Stimulated activated effector memory CD8-positive, alpha-beta T cell treated with anti-CD3 and anti-CD28 coated beads, Interleukin-12 subunit alpha, Interleukin-12 subunit beta, amount 100 ng/mL, for 72 hours (primary cell): Measurements from ENCODE around the gene ILRUN.
"Not testable (repeated sequence)": the region's sequence is repeated elsewhere in the genome, so short reads cannot be mapped to it uniquely, and the experiment has no call there.

Experiments
- ATAC-seq: fragments of 150-1000 bp; cut with Tn5 transposase; 2 replicates; pipeline ENCODE4 v1.10.0; 2021
- DNase-seq, 2 donors: peaks; one replicate each; pipeline ENCODE4 v3.0.0; 2021 to 2022; ENCODE audit warnings: low spot score in 2 of 2
- H3K27ac Mint-ChIP-seq: one replicate; pipeline ENCODE4 v1.8.0; 2022; ENCODE audit warnings: mild to moderate bottlenecking, mixed read lengths
- H3K36me3 Mint-ChIP-seq: one replicate; pipeline ENCODE4 v1.8.0; 2022; ENCODE audit warnings: mild to moderate bottlenecking, mixed read lengths
- H3K4me1 Mint-ChIP-seq: one replicate; pipeline ENCODE4 v1.8.0; 2022; ENCODE audit warnings: mixed read lengths
- H3K4me3 Mint-ChIP-seq: one replicate; pipeline ENCODE4 v1.8.0; 2022; ENCODE audit warnings: mild to moderate bottlenecking, mixed read lengths
- H3K9me3 Mint-ChIP-seq: one replicate; pipeline ENCODE4 v1.8.0; 2022; ENCODE audit warnings: mixed read lengths

Gene ILRUN

GRCh38 chr6:34717466-34717865 lies 20.9 kb upstream of the ILRUN start:
- Mint-ChIP-seq H3K4me3 (no peak overlapping the region), H3K9me3 (no peaks in the 10 kb centered on the region), H3K4me1 (no peaks in the 10 kb centered on the region), H3K36me3 (no peaks in the 10 kb centered on the region), H3K27ac (no peak overlapping the region)
- ATAC-seq (no peak), DNase-seq (no peak)

- Mint-ChIP-seq H3K4me3 (no peak overlapping the region), H3K9me3 (no peaks in the 10 kb centered on the region), H3K4me1 (no peaks in the 10 kb centered on the region), H3K27ac (no peak overlapping the region), H3K36me3 (no peaks in the 10 kb centered on the region)
- DNase-seq: no peak
- no peak for ATAC-seq
Measured at GRCh38 chr6:34714663-34715062, 18.1 kb upstream of the ILRUN start.

GRCh38 chr6:34712881-34713280 lies 16.3 kb upstream of the ILRUN start:
- H3K9me3 Mint-ChIP-seq, H3K36me3 Mint-ChIP-seq, H3K4me1 Mint-ChIP-seq, DNase-seq, H3K27ac Mint-ChIP-seq, H3K4me3 Mint-ChIP-seq, ATAC-seq: not testable (repeated sequence)

- Mint-ChIP-seq H3K4me3 (no peak overlapping the region), H3K27ac (no peak overlapping the region), H3K9me3 (no peaks in the 10 kb centered on the region), H3K36me3 (no peaks in the 10 kb centered on the region), H3K4me1 (no peaks in the 10 kb centered on the region)
- DNase-seq (no peak), ATAC-seq (no peak)
Measured at GRCh38 chr6:34709386-34709785, 12.8 kb upstream of the ILRUN start.

GRCh38 chr6:34705241-34705640 lies 8.7 kb upstream of the ILRUN start:
- H3K36me3 Mint-ChIP-seq: no peaks in the 10 kb centered on the region
- DNase-seq: no peak
- H3K4me3 Mint-ChIP-seq: no peak overlapping the region
- ATAC-seq: no peak
- H3K9me3 Mint-ChIP-seq: no peaks in the 10 kb centered on the region
- H3K4me1 Mint-ChIP-seq: no peaks in the 10 kb centered on the region
- H3K27ac Mint-ChIP-seq: peak overlapping the region; percentile 20

- no peak for ATAC-seq
- no peaks in the 10 kb centered on the region for H3K9me3 Mint-ChIP-seq
Measured at GRCh38 chr6:34701199-34701598, 4.6 kb upstream of the ILRUN start.

GRCh38 chr6:34697904-34698559 lies 1.5 kb upstream of the ILRUN start:
- Mint-ChIP-seq H3K4me1 (peaks cover 41% of the 10 kb centered on the region), H3K27ac (no peak overlapping the region), H3K4me3 (peak overlapping the region; percentile 90), H3K36me3 (peaks cover 31% of the 10 kb centered on the region), H3K9me3 (no peaks in the 10 kb centered on the region)
- ATAC-seq (no peak), DNase-seq (no peak)

More at GRCh38 chr6:34701199-34701598, 4.6 kb upstream of the ILRUN start:
- H3K27ac Mint-ChIP-seq: no peak overlapping the region
- H3K4me3 Mint-ChIP-seq: no peak overlapping the region
- no peak for DNase-seq
- H3K36me3 Mint-ChIP-seq: peaks cover 6% of the 10 kb centered on the region
- H3K4me1 Mint-ChIP-seq: peaks cover 9% of the 10 kb centered on the region

- DNase-seq (no peak), ATAC-seq (no peak)
- peaks cover 36% of the 10 kb centered on the region for H3K36me3 Mint-ChIP-seq
- H3K9me3 Mint-ChIP-seq: no peaks in the 10 kb centered on the region
- peak overlapping the region; percentile 90 for H3K4me3 Mint-ChIP-seq
- H3K4me1 Mint-ChIP-seq: peaks cover 42% of the 10 kb centered on the region
- peak overlapping the region; percentile 91 for H3K27ac Mint-ChIP-seq
Measured at GRCh38 chr6:34697544-34697836, 923 bp upstream of the ILRUN start.

- Mint-ChIP-seq H3K4me3 (peak overlapping the region; percentile 90), H3K9me3 (no peaks in the 10 kb centered on the region), H3K36me3 (peaks cover 38% of the 10 kb centered on the region), H3K27ac (peak overlapping the region; percentile 91), H3K4me1 (peaks cover 42% of the 10 kb centered on the region)
- no peak for DNase-seq
- peak; percentile 55 for ATAC-seq
Measured at GRCh38 chr6:34696189-34696738, 303 bp downstream of the ILRUN start.

- no peak for ATAC-seq
- Mint-ChIP-seq H3K36me3 (peaks cover 38% of the 10 kb centered on the region), H3K4me1 (peaks cover 42% of the 10 kb centered on the region)
Measured at GRCh38 chr6:34695729-34696188, 808 bp downstream of the ILRUN start.

GRCh38 chr6:34692280-34692679 lies 4.3 kb downstream of the ILRUN start:
- Mint-ChIP-seq H3K27ac (no peak overlapping the region), H3K4me1 (peaks cover 46% of the 10 kb centered on the region)

More at GRCh38 chr6:34695729-34696188, 808 bp downstream of the ILRUN start:
- H3K27ac Mint-ChIP-seq: peak overlapping the region; percentile 91
- peak overlapping the region; percentile 90 for H3K4me3 Mint-ChIP-seq
- H3K9me3 Mint-ChIP-seq: no peaks in the 10 kb centered on the region
- no peak for DNase-seq

GRCh38 chr6:34689742-34690141 lies 6.8 kb downstream of the ILRUN start:
- Mint-ChIP-seq H3K4me1 (peaks cover 36% of the 10 kb centered on the region), H3K9me3 (no peaks in the 10 kb centered on the region), H3K36me3 (peaks cover 34% of the 10 kb centered on the region), H3K4me3 (no peak overlapping the region), H3K27ac (no peak overlapping the region)
- ATAC-seq (no peak), DNase-seq (no peak)

More at GRCh38 chr6:34692280-34692679, 4.3 kb downstream of the ILRUN start:
- no peak overlapping the region for H3K4me3 Mint-ChIP-seq
- no peaks in the 10 kb centered on the region for H3K9me3 Mint-ChIP-seq
- DNase-seq (no peak), ATAC-seq (no peak)
- peaks cover 50% of the 10 kb centered on the region for H3K36me3 Mint-ChIP-seq

GRCh38 chr6:34688956-34689355 lies 7.6 kb downstream of the ILRUN start:
- Mint-ChIP-seq H3K36me3 (peaks cover 29% of the 10 kb centered on the region), H3K4me3 (no peak overlapping the region), H3K4me1 (peaks cover 35% of the 10 kb centered on the region), H3K9me3 (no peaks in the 10 kb centered on the region), H3K27ac (no peak overlapping the region)
- ATAC-seq (no peak), DNase-seq (no peak)

- Mint-ChIP-seq H3K4me1 (peaks cover 25% of the 10 kb centered on the region), H3K27ac (no peak overlapping the region), H3K36me3 (peaks cover 18% of the 10 kb centered on the region), H3K4me3 (no peak overlapping the region), H3K9me3 (no peaks in the 10 kb centered on the region)
- DNase-seq (no peak), ATAC-seq (no peak)
Measured at GRCh38 chr6:34684919-34685318, 11.6 kb downstream of the ILRUN start.

GRCh38 chr6:34684364-34684763 lies 12.2 kb downstream of the ILRUN start:
- no peak overlapping the region for H3K4me3 Mint-ChIP-seq
- DNase-seq: no peak
- H3K9me3 Mint-ChIP-seq: no peaks in the 10 kb centered on the region
- peak overlapping the region; percentile 2 for H3K27ac Mint-ChIP-seq
- H3K4me1 Mint-ChIP-seq: peaks cover 30% of the 10 kb centered on the region
- ATAC-seq: no peak
- H3K36me3 Mint-ChIP-seq: peaks cover 18% of the 10 kb centered on the region

- DNase-seq (no peak), ATAC-seq (peak; percentile 91)
- Mint-ChIP-seq H3K27ac (no peak overlapping the region), H3K36me3 (peaks cover 15% of the 10 kb centered on the region), H3K9me3 (no peaks in the 10 kb centered on the region), H3K4me3 (no peak overlapping the region), H3K4me1 (peaks cover 18% of the 10 kb centered on the region)
Measured at GRCh38 chr6:34680802-34681515, 15.6 kb downstream of the ILRUN start.
